SK-N-SH treated with all-trans-retinoic acid at 6 μM for 48 hours (cell line): ENCODE results near the gene WDR5.

ENCODE experiments used
- GLIS3 ChIP-seq: fragments of 250-450 bp; sonication (Bioruptor Pico); IDR thresholded peaks from 2 replicates; pipeline ENCODE4 v1.5.0; 2020; ENCODE audit warnings: mild to moderate bottlenecking, moderate library complexity
- ISL1 ChIP-seq: fragments of 250-450 bp; sonication (Bioruptor Pico); IDR thresholded peaks from 2 replicates; pipeline ENCODE4 v2.1.2; 2022; ENCODE audit warnings: mild to moderate bottlenecking, moderate library complexity
- RARB ChIP-seq: fragments of 250-450 bp; sonication (Bioruptor Pico); IDR thresholded peaks from 2 replicates; pipeline ENCODE4 v1.8.0; 2021; ENCODE audit warnings: mild to moderate bottlenecking, moderate library complexity
- SNAI2 ChIP-seq: fragments of 250-450 bp; sonication (Bioruptor Pico); IDR thresholded peaks from 2 replicates; pipeline ENCODE4 v1.5.0; 2020; ENCODE audit warnings: mild to moderate bottlenecking, moderate library complexity
- ZC3H10 ChIP-seq: fragments of 250-450 bp; sonication (Bioruptor Pico); IDR thresholded peaks from 2 replicates; pipeline ENCODE4 v1.5.1; 2021; ENCODE audit warnings: mild to moderate bottlenecking, moderate library complexity
- ZFP3 ChIP-seq: fragments of 250-450 bp; sonication (Bioruptor Pico); IDR thresholded peaks from 2 replicates; pipeline ENCODE4 v1.5.0; 2020; ENCODE audit warnings: mild to moderate bottlenecking, moderate library complexity
- ZFP30 ChIP-seq: fragments of 450-650 bp; formaldehyde crosslinking; IDR thresholded peaks from 2 replicates; pipeline ENCODE4 v1.5.0; 2022; ENCODE audit warnings: mild to moderate bottlenecking, moderate library complexity
- TF ChIP-seq, protein P1 (sequence below): fragments of 250-450 bp; sonication (Bioruptor Pico); IDR thresholded peaks from 2 replicates; pipeline ENCODE4 v1.8.0; 2020; ENCODE audit warnings: mild to moderate bottlenecking, moderate library complexity, borderline replicate concordance
- TF ChIP-seq, protein P2 (sequence below): fragments of 250-450 bp; sonication (Bioruptor Pico); IDR thresholded peaks from 2 replicates; pipeline ENCODE4 v1.5.1; 2020; ENCODE audit warnings: low read depth, mild to moderate bottlenecking, moderate library complexity
- TF ChIP-seq, protein P3 (sequence below): fragments of 250-450 bp; sonication (Bioruptor Pico); IDR thresholded peaks from 2 replicates; pipeline ENCODE4 v1.5.0; 2020; ENCODE audit warnings: mild to moderate bottlenecking, moderate library complexity

DNA sequence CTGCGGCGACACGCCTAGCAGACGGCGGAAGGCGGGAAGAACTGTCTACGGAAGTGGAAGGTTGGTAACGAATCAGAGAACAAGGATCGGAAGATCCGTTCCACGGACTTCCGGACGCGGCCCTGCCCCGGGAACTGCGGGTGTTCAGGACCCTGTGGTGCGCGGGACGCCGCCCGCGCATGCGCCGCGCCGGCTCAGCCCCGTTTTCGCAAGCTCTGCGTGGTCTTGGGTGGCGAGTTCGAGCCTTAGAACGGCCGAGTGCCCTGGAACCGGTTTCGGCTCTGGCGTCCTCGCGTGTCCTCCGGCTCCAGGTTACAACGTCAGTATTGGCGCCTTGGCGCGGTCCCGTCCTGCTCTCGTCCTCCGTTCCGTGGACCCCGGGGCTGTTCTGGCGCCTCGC, 29.0 kb downstream of the WDR5 start:
- no peak for TF ChIP-seq GLIS3 (CRISPR knock-in tag)
- TF ChIP-seq, protein P1, sequence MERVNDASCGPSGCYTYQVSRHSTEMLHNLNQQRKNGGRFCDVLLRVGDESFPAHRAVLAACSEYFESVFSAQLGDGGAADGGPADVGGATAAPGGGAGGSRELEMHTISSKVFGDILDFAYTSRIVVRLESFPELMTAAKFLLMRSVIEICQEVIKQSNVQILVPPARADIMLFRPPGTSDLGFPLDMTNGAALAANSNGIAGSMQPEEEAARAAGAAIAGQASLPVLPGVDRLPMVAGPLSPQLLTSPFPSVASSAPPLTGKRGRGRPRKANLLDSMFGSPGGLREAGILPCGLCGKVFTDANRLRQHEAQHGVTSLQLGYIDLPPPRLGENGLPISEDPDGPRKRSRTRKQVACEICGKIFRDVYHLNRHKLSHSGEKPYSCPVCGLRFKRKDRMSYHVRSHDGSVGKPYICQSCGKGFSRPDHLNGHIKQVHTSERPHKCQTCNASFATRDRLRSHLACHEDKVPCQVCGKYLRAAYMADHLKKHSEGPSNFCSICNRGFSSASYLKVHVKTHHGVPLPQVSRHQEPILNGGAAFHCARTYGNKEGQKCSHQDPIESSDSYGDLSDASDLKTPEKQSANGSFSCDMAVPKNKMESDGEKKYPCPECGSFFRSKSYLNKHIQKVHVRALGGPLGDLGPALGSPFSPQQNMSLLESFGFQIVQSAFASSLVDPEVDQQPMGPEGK: no peak
- no peak for TF ChIP-seq ZFP3
- TF ChIP-seq SNAI2 (CRISPR knock-in tag): no peak
- TF ChIP-seq, protein P2, sequence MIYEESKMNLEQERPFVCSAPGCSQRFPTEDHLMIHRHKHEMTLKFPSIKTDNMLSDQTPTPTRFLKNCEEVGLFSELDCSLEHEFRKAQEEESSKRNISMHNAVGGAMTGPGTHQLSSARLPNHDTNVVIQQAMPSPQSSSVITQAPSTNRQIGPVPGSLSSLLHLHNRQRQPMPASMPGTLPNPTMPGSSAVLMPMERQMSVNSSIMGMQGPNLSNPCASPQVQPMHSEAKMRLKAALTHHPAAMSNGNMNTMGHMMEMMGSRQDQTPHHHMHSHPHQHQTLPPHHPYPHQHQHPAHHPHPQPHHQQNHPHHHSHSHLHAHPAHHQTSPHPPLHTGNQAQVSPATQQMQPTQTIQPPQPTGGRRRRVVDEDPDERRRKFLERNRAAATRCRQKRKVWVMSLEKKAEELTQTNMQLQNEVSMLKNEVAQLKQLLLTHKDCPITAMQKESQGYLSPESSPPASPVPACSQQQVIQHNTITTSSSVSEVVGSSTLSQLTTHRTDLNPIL (CRISPR knock-in tag): no peak
- TF ChIP-seq RARB (CRISPR knock-in tag): no peak
- TF ChIP-seq ZC3H10 (CRISPR knock-in tag): no peak
- no peak for TF ChIP-seq ISL1
- TF ChIP-seq, protein P3, sequence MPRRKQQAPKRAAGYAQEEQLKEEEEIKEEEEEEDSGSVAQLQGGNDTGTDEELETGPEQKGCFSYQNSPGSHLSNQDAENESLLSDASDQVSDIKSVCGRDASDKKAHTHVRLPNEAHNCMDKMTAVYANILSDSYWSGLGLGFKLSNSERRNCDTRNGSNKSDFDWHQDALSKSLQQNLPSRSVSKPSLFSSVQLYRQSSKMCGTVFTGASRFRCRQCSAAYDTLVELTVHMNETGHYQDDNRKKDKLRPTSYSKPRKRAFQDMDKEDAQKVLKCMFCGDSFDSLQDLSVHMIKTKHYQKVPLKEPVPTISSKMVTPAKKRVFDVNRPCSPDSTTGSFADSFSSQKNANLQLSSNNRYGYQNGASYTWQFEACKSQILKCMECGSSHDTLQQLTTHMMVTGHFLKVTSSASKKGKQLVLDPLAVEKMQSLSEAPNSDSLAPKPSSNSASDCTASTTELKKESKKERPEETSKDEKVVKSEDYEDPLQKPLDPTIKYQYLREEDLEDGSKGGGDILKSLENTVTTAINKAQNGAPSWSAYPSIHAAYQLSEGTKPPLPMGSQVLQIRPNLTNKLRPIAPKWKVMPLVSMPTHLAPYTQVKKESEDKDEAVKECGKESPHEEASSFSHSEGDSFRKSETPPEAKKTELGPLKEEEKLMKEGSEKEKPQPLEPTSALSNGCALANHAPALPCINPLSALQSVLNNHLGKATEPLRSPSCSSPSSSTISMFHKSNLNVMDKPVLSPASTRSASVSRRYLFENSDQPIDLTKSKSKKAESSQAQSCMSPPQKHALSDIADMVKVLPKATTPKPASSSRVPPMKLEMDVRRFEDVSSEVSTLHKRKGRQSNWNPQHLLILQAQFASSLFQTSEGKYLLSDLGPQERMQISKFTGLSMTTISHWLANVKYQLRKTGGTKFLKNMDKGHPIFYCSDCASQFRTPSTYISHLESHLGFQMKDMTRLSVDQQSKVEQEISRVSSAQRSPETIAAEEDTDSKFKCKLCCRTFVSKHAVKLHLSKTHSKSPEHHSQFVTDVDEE: no peak
- TF ChIP-seq ZFP30: no peak
